Fibroblast of lung (primary cell): Measurements from ENCODE around the gene TMEM154. TPM values are rescaled to one million over a fixed set of nuclear protein-coding genes. Genes with fewer than 3 reads are reported as not detected.

ENCODE experiments used
- DNase-seq, 2 donors: peaks; one replicate each; pipeline versions ENCODE4 v3.0.0 to v3.0.0-alpha.2; 2010; ENCODE audit warnings: low read depth in 2 of 2
- H2AFZ ChIP-seq: 2 replicates; pipeline ENCODE4 v1.5.1; 2012; ENCODE audit warnings: low read length, control low read depth, inconsistent platforms
- H3K27ac ChIP-seq: 2 replicates; pipeline ENCODE4 v1.5.1; 2011; ENCODE audit warnings: low read length, control low read depth; ENCODE audit not compliant: insufficient read depth
- H3K27me3 ChIP-seq: 2 replicates; pipeline ENCODE4 v1.5.1; 2011; ENCODE audit warnings: mild to moderate bottlenecking, low read length; ENCODE audit not compliant: control insufficient read depth, insufficient read depth
- H3K36me3 ChIP-seq: 2 replicates; pipeline ENCODE4 v1.5.1; 2011; ENCODE audit warnings: low read length; ENCODE audit not compliant: control insufficient read depth, insufficient read depth
- H3K4me1 ChIP-seq: 2 replicates; pipeline ENCODE4 v1.5.1; 2011; ENCODE audit warnings: low read length; ENCODE audit not compliant: control insufficient read depth, insufficient read depth; ENCODE audit errors: extremely low read depth
- H3K4me2 ChIP-seq: 2 replicates; pipeline ENCODE4 v1.5.1; 2011; ENCODE audit warnings: low read length, control low read depth; ENCODE audit not compliant: insufficient read depth; ENCODE audit errors: extremely low read depth
- H3K4me3 ChIP-seq, 4 experiments: fragments of 200-600 bp in 1 of 4; sonication (generic) in 1 of 4; replicated peaks in 1 of 4; 2 replicates each; pipeline ENCODE4 v1.5.1; 2011 to 2016; ENCODE audit warnings: low read length in 4 of 4, low read depth in 3 of 4, mild to moderate bottlenecking in 3 of 4, control low read depth in 2 of 4, inconsistent platforms in 1 of 4, mixed read lengths in 1 of 4; ENCODE audit not compliant: insufficient read depth in 1 of 4; ENCODE audit errors: control extremely low read depth in 1 of 4
- H3K79me2 ChIP-seq: 2 replicates; pipeline ENCODE4 v1.5.1; 2012; ENCODE audit warnings: mild to moderate bottlenecking, low read length, inconsistent platforms; ENCODE audit not compliant: control insufficient read depth, insufficient read depth
- H3K9ac ChIP-seq: 2 replicates; pipeline ENCODE4 v1.5.1; 2011; ENCODE audit warnings: mild to moderate bottlenecking, low read length, control low read depth; ENCODE audit not compliant: insufficient read depth
- H3K9me3 ChIP-seq: 2 replicates; pipeline ENCODE4 v1.5.1; 2012; ENCODE audit warnings: low read depth, low read length; ENCODE audit not compliant: control insufficient read depth, insufficient read depth
- H4K20me1 ChIP-seq: 2 replicates; pipeline ENCODE4 v1.5.1; 2011; ENCODE audit warnings: low read length; ENCODE audit not compliant: control insufficient read depth, insufficient read depth; ENCODE audit errors: extremely low read depth
- CTCF ChIP-seq, 2 donors: IDR thresholded peaks in 1 of 2; conservative IDR thresholded peaks in 1 of 2; 1 replicate in 1 of 2; 2 replicates in 1 of 2; pipeline ENCODE4 v1.5.1; 2011 to 2012; ENCODE audit warnings: low read length in 2 of 2, control low read depth in 1 of 2, inconsistent platforms in 1 of 2, low read depth in 1 of 2, mild to moderate bottlenecking in 1 of 2
- EZH2 ChIP-seq: IDR thresholded peaks from 2 replicates; pipeline ENCODE4 v1.5.1; 2012; ENCODE audit warnings: low read length, control low read depth, mild to moderate bottlenecking; ENCODE audit errors: missing control alignments
- polyA plus RNA-seq, 2 donors: library from polyadenylated mRNA; depleted of rRNA in 1 of 2; stranded (reverse) in 1 of 2; unstranded in 1 of 2; fragments of >200 nt; gene quantifications; 2 replicates each; pipeline ENCODE4 v1.2.1, GENCODE V29; 2011 to 2012; ENCODE audit warnings: missing spikeins in 1 of 2
- total RNA-seq: library from RNA; depleted of rRNA; stranded (reverse); fragments of >200 nt; gene quantifications from 2 replicates; pipeline ENCODE4 v1.2.1, GENCODE V29; 2014

TMEM154 gene
- total and polyA plus RNA-seq, 2 donors (not counting 1 experiment from before 2014, with no cell fraction given): 0.50 to 3.7 TPM

- DNase-seq: no peak
- H3K36me3 ChIP-seq: no peaks in the 10 kb centered on the region
Measured at GRCh38 chr4:152594978-152595925, 84.5 kb downstream of the TMEM154 start.

GRCh38 chr4:152594057-152594456 is 85.7 kb downstream of the TMEM154 start:
- Histone ChIP-seq H2AFZ (no peak overlapping the region), H3K4me2 (no peak overlapping the region), H3K9ac (no peak overlapping the region), H3K27me3 (peaks cover 3% of the 10 kb centered on the region), H3K4me3 (no peak overlapping the region), H3K79me2 (no peaks in the 10 kb centered on the region), H4K20me1 (no peaks in the 10 kb centered on the region), H3K4me1 (peaks cover 12% of the 10 kb centered on the region), H3K36me3 (no peaks in the 10 kb centered on the region), H3K27ac (no peak overlapping the region), H3K9me3 (no peaks in the 10 kb centered on the region)
- DNase-seq: no peak
- TF ChIP-seq EZH2: no peak
- TF ChIP-seq CTCF (conservative IDR thresholded peaks at IDR 0.05 in 1 of 2, IDR thresholded peaks at IDR 0.05 in 1 of 2; ENCODE audit: low read depth in 1 of 2, low read length in 2 of 2): no peak

More at GRCh38 chr4:152594978-152595925, 84.5 kb downstream of the TMEM154 start:
- Histone ChIP-seq H3K27ac (no peak overlapping the region), H3K9ac (no peak overlapping the region), H3K9me3 (no peaks in the 10 kb centered on the region), H3K4me1 (peaks cover 12% of the 10 kb centered on the region), H3K4me2 (no peak overlapping the region), H3K79me2 (no peaks in the 10 kb centered on the region), H3K4me3 (no peak overlapping the region), H3K27me3 (peaks cover 3% of the 10 kb centered on the region), H4K20me1 (no peaks in the 10 kb centered on the region), H2AFZ (no peak overlapping the region)
- no peak for TF ChIP-seq CTCF (conservative IDR thresholded peaks at IDR 0.05 in 1 of 2, IDR thresholded peaks at IDR 0.05 in 1 of 2; ENCODE audit: low read depth in 1 of 2, low read length in 2 of 2)

GRCh38 chr4:152591876-152592275 is 87.9 kb downstream of the TMEM154 start:
- H2AFZ ChIP-seq: no peak overlapping the region
- no peak overlapping the region for H3K27ac ChIP-seq
- peaks cover 12% of the 10 kb centered on the region for H3K4me1 ChIP-seq
- no peak overlapping the region for H3K9ac ChIP-seq
- no peak overlapping the region for H3K4me3 ChIP-seq
- H3K9me3 ChIP-seq: no peaks in the 10 kb centered on the region
- H3K79me2 ChIP-seq: no peaks in the 10 kb centered on the region
- H3K27me3 ChIP-seq: peaks cover 3% of the 10 kb centered on the region
- TF ChIP-seq EZH2: no peak
- no peak for TF ChIP-seq CTCF (conservative IDR thresholded peaks at IDR 0.05 in 1 of 2, IDR thresholded peaks at IDR 0.05 in 1 of 2; ENCODE audit: low read depth in 1 of 2, low read length in 2 of 2)
- H4K20me1 ChIP-seq: no peaks in the 10 kb centered on the region
- no peak for DNase-seq
- H3K36me3 ChIP-seq: no peaks in the 10 kb centered on the region
- no peak overlapping the region for H3K4me2 ChIP-seq
